T-helper 2 cell treated with Interferon-gamma antibody and Interleukin-4, amounts not matched to agents 100 ng/mL and 5 ng/mL, for 36 hours (primary cell): ENCODE measurements around the gene GRIN2C. TPM values are rescaled to one million over a fixed set of nuclear protein-coding genes. Genes with fewer than 3 reads are reported as not detected.

Experiments used
- intact Hi-C: fragments of 100-400 bp; cut with micrococcal nuclease; formaldehyde crosslinking; loops from one replicate; pipeline ENCODE4 v1.15.1; 2023
- total RNA-seq: library from RNA; stranded (reverse); gene quantifications from 2 replicates; pipeline ENCODE4 v1.2.3, GENCODE V29; 2022

GRIN2C gene
- total RNA-seq, 1 donor from 2014 or later = 0.11 TPM

GRCh38 chr17:74864866-74865395 is 5.2 kb upstream of the GRIN2C start:
- intact Hi-C loops = loop anchor here (1.0 kb wide), 1 partner anchor 208 kb away; no protein-coding TSS in a partner anchor

- intact Hi-C loops = no loop called here
These were observed 4.7 kb upstream of the GRIN2C start for GRCh38 chr17:74864297-74864865.

GRCh38 chr17:74863420-74864296 is 4.0 kb upstream of the GRIN2C start:
- intact Hi-C loops = loop anchor here (2.0 kb wide), 1 partner anchor 119 kb away; no protein-coding TSS in a partner anchor

- intact Hi-C loops = loop anchor here (1.0 to 2.0 kb wide), 2 partner anchors 72 to 118 kb away; no protein-coding TSS in a partner anchor
These were observed 3.2 kb upstream of the GRIN2C start for GRCh38 chr17:74862919-74863318.

GRCh38 chr17:74862108-74862901 is 2.6 kb upstream of the GRIN2C start:
- intact Hi-C loops = loop anchor here (1.0 to 2.0 kb wide), 2 partner anchors 71 to 118 kb away; no protein-coding TSS in a partner anchor

GRCh38 chr17:74861662-74862107 is 2.0 kb upstream of the GRIN2C start:
- intact Hi-C loops = loop anchor here (1.0 to 2.0 kb wide), 2 partner anchors 70 to 117 kb away; no protein-coding TSS in a partner anchor

GRCh38 chr17:74860872-74861661 is 1.4 kb upstream of the GRIN2C start:
- intact Hi-C loops = no loop called here

GRCh38 chr17:74860229-74860871 is 665 bp upstream of the GRIN2C start:
- intact Hi-C loops = no loop called here

- intact Hi-C loops = loop anchor here (10.0 kb wide), 1 partner anchor 404 kb away; no protein-coding TSS in a partner anchor
These were observed 820 bp downstream of the GRIN2C start for GRCh38 chr17:74858672-74859458.

- intact Hi-C loops = loop anchor here (10.0 kb wide), 1 partner anchor 402 kb away; no protein-coding TSS in a partner anchor
These were observed 2.5 kb downstream of the GRIN2C start for GRCh38 chr17:74857191-74857590.

- intact Hi-C loops = loop anchor here (10.0 kb wide), 1 partner anchor 401 kb away; no protein-coding TSS in a partner anchor
These were observed 3.6 kb downstream of the GRIN2C start for GRCh38 chr17:74856112-74856511.

GRCh38 chr17:74855323-74855722 is 4.4 kb downstream of the GRIN2C start:
- intact Hi-C loops = loop anchor here (10.0 kb wide), 1 partner anchor 401 kb away; no protein-coding TSS in a partner anchor

GRCh38 chr17:74854792-74855191 is 4.9 kb downstream of the GRIN2C start:
- intact Hi-C loops = loop anchor here (10.0 kb wide), 1 partner anchor 400 kb away; no protein-coding TSS in a partner anchor

GRCh38 chr17:74853669-74854068 is 6.0 kb downstream of the GRIN2C start:
- intact Hi-C loops = loop anchor here (10.0 kb wide), 1 partner anchor 399 kb away; no protein-coding TSS in a partner anchor

- intact Hi-C loops = loop anchor here (10.0 kb wide), 1 partner anchor 398 kb away; no protein-coding TSS in a partner anchor
These were observed 6.7 kb downstream of the GRIN2C start for GRCh38 chr17:74853048-74853397.

GRCh38 chr17:74852237-74853047 is 7.2 kb downstream of the GRIN2C start:
- intact Hi-C loops = loop anchor here (1.0 to 10.0 kb wide), 2 partner anchors 21 to 398 kb away; no protein-coding TSS in a partner anchor

- intact Hi-C loops = loop anchor here (1.0 to 10.0 kb wide), 2 partner anchors 22 to 397 kb away; no protein-coding TSS in a partner anchor
These were observed 8.0 kb downstream of the GRIN2C start for GRCh38 chr17:74851612-74852236.
